GM21619 (cell line): ENCODE data around the gene LAP3.
"Not testable (repeated sequence)": the region's sequence is repeated elsewhere in the genome, so short reads cannot be mapped to it uniquely, and the experiment has no call there.

Experiments
- ATAC-seq: cut with Tn5 transposase; IDR thresholded peaks from one replicate; pipeline ENCODE4 v1.9.1; 2021; ENCODE audit not compliant: unreplicated experiment

Gene LAP3

DNA sequence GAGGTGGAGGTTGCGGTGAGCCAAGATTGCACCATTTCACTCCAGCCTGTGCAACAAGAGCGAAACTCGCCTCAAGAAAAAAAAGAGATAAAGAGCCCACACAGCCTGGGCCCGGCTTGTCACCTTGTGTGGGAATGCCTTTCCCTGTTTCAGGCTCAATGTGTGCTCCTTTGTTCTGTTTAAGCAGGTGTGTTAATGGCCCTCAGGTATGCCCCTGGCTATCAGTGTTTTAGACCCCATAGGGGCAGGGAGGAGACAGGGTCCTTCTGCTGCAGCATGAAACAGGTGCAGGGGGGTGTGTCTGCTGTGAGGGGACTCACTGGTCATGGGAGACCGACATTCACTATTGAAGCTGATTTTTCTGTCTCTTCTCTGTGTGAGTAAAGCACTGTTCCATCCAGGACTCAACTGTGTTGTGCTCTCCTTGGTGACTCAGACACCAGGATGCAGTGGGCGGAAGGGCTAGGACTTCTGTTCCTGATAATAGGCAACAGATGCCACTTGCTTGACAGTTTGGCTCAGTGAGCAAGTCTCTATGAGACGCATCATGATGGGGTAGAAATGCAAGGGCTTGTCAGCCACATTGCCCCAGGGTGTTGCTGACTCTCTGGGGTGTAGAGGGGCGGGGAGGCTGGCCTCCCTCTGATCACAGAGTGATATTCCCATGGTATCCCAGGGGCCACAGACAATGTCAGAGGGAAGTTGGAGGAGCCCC lies 15.6 kb upstream of the LAP3 start:
- no peak for ATAC-seq

GRCh38 chr4:17562157-17562556 lies 14.8 kb upstream of the LAP3 start:
- ATAC-seq, result no peak

DNA sequence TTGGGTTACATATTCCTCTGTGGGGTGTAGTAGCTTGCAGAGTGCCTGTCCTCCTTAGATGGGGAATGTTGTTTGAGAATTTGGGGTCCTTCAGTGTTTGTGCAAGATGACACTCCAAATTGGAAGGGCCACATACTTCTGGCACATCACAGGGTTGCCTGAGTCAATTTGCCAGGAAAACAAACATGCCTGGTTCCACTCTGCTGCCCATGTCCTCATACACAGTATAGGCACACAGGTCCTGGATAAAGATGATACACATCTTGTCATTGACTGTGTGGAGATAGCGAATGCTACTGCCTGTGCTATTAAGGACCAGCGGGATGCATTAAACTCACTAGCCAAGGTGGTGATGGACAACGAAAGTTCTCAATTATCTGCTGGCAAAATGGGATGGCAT lies 11.2 kb upstream of the LAP3 start:
- no peak for ATAC-seq

GRCh38 chr4:17567271-17567670 lies 9.7 kb upstream of the LAP3 start:
- no peak for ATAC-seq

- ATAC-seq, result no peak
Observed at GRCh38 chr4:17574206-17574605, 2.8 kb upstream of the LAP3 start.

GRCh38 chr4:17575177-17575576 lies 1.8 kb upstream of the LAP3 start:
- not testable (repeated sequence) for ATAC-seq

DNA sequence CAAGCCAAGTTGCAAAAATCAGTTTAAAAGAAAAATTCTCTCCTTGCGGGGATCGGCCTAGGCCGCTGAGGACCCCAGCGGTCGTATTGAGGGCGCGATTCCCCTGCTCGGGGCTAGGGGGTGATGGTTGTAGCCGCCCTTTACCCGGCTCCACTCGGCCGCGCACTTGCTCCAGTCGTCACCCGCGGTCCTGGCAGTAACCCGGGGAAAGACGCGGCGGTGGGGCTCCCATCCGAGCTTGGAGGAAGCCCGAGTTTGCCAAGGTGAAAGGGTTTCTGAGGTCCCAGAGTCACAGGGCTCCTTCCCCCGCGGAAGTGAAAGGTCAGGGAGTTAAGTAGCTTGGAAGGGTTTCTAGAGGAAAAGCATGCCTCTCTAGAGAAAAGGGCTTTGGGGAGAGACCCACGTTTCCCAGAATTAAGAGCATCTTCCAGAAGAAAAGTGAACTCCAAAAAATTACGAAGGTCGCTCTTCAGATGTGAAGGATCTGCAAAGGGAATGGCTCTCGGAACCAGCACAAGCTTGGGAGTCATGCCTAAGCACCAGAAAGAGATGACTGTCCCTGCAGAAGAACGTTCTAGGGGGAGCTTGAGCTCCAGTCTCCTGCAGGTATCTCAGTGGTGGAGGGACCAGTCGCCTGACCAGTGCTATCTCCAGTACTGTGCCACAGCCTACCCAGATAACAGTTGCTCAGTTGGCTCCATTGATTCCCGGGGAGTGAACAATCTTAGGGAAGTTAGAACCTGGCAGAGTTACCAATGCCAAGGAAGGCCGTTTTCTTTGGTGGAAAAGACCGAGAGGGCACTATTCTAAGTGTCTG lies 875 bp downstream of the LAP3 start:
- peak; percentile 8 for ATAC-seq

DNA sequence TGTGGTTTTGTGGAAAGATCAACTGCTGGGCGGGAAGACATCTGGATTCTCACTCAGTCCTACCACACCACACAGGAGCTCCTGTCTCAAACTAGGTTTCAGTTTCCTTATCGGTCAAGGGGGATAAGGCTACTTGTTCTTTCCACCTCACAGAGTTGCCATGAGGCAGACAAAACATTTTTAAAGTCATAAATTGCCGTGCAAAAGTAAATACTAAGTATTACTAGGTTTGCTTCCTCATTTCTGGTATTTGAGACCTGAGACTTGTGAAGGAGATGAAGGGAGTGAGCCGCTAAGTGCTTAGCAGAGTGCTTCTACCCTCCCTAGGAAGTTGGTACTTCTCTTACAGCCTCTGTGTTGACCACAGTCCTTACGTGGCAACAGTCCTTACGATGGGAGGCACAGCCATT lies 1.5 kb downstream of the LAP3 start:
- peak; percentile 37 for ATAC-seq

DNA sequence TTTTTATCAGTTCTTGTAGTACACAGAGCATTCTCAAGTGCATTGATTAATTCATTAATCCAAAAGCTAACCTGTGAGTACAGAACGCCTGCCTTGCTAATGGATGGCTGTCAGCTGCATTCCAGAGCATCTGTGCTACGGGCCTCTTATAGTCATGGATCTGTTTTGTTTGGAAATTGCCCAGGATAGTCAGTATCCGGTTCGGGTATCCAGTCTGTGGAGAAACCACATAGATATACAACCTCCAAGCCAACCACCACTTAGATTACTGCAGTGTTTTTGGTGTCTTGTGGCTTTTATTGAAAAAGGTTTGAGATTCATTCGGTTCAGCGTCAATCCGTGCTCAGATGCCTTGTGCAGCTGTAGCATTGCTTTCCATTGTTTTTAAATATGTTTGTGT lies 4.0 kb downstream of the LAP3 start:
- ATAC-seq, result no peak

GRCh38 chr4:17583276-17583675 lies 6.3 kb downstream of the LAP3 start:
- no peak for ATAC-seq

GRCh38 chr4:17583941-17584340 lies 6.9 kb downstream of the LAP3 start:
- ATAC-seq, result no peak

- ATAC-seq, result no peak
Observed at GRCh38 chr4:17584521-17585213, 7.7 kb downstream of the LAP3 start.

GRCh38 chr4:17587094-17587822 lies 10.3 kb downstream of the LAP3 start:
- no peak for ATAC-seq

DNA sequence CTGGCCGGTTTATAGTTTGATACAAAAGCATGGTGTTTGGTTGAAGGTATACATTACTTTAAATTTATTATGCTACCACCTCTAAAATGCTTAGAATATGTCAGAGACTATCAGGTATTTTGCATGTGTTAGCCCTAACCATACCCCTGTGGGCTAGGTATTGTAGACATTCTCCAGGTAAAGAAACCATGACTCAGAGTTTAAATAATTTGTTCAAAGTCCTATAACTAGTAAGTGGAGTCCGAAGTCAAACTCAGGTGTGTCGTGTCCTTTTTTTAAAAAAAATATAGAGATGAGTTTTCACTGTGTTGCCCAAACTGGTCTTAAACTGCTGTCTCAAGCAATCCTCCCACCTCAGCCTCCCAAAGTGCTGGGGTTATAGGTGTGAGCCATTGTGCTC lies 12.4 kb downstream of the LAP3 start:
- ATAC-seq, result no peak

- ATAC-seq, result peak; percentile 79
Observed at GRCh38 chr4:17595471-17596005, 18.5 kb downstream of the LAP3 start.

DNA sequence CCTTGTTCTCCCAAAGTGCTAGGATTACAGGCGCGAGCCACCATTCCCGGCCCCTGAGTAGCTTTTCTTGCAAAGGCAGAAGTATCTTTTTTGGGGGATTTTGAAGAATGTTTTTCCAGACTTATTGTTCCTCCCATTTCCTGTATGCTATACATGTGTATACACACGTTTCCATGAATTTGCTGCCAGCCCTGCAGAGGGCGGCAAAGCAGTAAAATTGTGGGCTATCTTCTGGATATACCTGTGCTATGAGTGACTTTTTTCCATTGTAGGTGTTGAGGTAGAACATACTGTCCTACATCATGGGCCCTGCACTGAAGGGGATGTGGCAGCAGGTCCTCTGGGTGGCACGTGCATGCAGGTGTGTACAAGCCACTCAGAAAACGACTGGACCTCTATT lies 20.5 kb downstream of the LAP3 start:
- ATAC-seq, result no peak

- no peak for ATAC-seq
Observed at GRCh38 chr4:17599826-17600225, 22.8 kb downstream of the LAP3 start.

- no peak for ATAC-seq
Observed at GRCh38 chr4:17605236-17605635, 28.2 kb downstream of the LAP3 start.

- ATAC-seq, result peak; percentile 45
Observed at GRCh38 chr4:17613761-17614415, 36.9 kb downstream of the LAP3 start.
